H1 (cell line): ENCODE results near the gene HNRNPH2. TPM values are rescaled to one million over a fixed set of nuclear protein-coding genes. Genes with fewer than 3 reads are reported as not detected.

Experiments used
- CTCF ChIA-PET: fragments of 300-600 bp; sonication (Branson Sonifier 250); formaldehyde crosslinking; loops from one replicate; lab custom pipeline; 2021; ENCODE audit not compliant: partially characterized antibody; lab: Charles Lee
- POLR2A ChIA-PET: fragments of 300-600 bp; sonication (Branson Sonifier 250); formaldehyde crosslinking; loops from one replicate; lab custom pipeline; 2021; ENCODE audit warnings: inconsistent platforms; ENCODE audit not compliant: partially characterized antibody; lab: Charles Lee
- DNase-seq, 2 experiments: peaks; one replicate each; pipeline versions ENCODE4 v3.0.0 to v3.0.0-alpha.2; 2010 to 2022; ENCODE audit warnings: low spot score in 2 of 2, low read depth in 1 of 2, mixed read lengths in 1 of 2
- FAIRE-seq: peaks from 2 replicates; lab custom pipeline; 2011; peaks lifted over from hg19 to GRCh38; lab: Jason Lieb, UNC
- H2AFZ ChIP-seq: 2 replicates; pipeline ENCODE4 v1.8.1; 2012; ENCODE audit warnings: low read length, inconsistent platforms
- H2AK5ac ChIP-seq: 2 replicates; pipeline ENCODE4 v1.6.1; 2013; ENCODE audit warnings: low read depth, low read length
- H2BK120ac ChIP-seq: replicated peaks from 2 replicates; pipeline ENCODE3; 2013; ENCODE audit warnings: low read depth, low read length, inconsistent platforms
- H2BK12ac ChIP-seq: 2 replicates; pipeline ENCODE4 v1.6.1; 2013; ENCODE audit warnings: low read depth, low read length
- H2BK15ac ChIP-seq: 2 replicates; pipeline ENCODE4 v1.6.1; 2013; ENCODE audit warnings: low read length
- H2BK20ac ChIP-seq: 2 replicates; pipeline ENCODE4 v1.6.1; 2013; ENCODE audit warnings: low read length
- H2BK5ac ChIP-seq: 2 replicates; pipeline ENCODE4 v1.6.1; 2013; ENCODE audit warnings: low read depth, low read length
- H3K14ac ChIP-seq: 2 replicates; pipeline ENCODE4 v1.6.1; 2013; ENCODE audit warnings: inconsistent platforms; ENCODE audit not compliant: insufficient read length
- H3K18ac ChIP-seq: 2 replicates; pipeline ENCODE4 v1.6.1; 2013; ENCODE audit warnings: low read length; ENCODE audit errors: extremely low read depth
- H3K23ac ChIP-seq: 2 replicates; pipeline ENCODE4 v1.6.1; 2013; ENCODE audit warnings: inconsistent platforms; ENCODE audit not compliant: insufficient read length
- H3K23me2 ChIP-seq: 2 replicates; pipeline ENCODE4 v1.6.1; 2013; ENCODE audit warnings: low read depth, low read length
- H3K27ac ChIP-seq: 2 replicates; pipeline ENCODE4 v1.6.1; 2011; ENCODE audit warnings: low read depth, low read length, inconsistent platforms
- H3K27me3 ChIP-seq, 4 experiments: replicated peaks in 1 of 4; 1 replicate in 1 of 4; 2 replicates in 3 of 4; pipeline versions ENCODE4 v1.6.1 to v1.8.1; 2011 to 2013; ENCODE audit warnings: low read length in 3 of 4, mild to moderate bottlenecking in 3 of 4, inconsistent platforms in 2 of 4, mixed read lengths in 2 of 4, moderate library complexity in 1 of 4; ENCODE audit not compliant: control insufficient read depth in 3 of 4, insufficient read depth in 3 of 4; ENCODE audit errors: extremely low read depth in 1 of 4
- H3K36me3 ChIP-seq, 4 experiments: 2 replicates each; pipeline versions ENCODE4 v1.6.1 to v1.8.1; 2011 to 2013; ENCODE audit warnings: mild to moderate bottlenecking in 4 of 4, low read length in 3 of 4, moderate library complexity in 2 of 4, control low read depth in 1 of 4, inconsistent platforms in 1 of 4; ENCODE audit not compliant: insufficient read depth in 4 of 4, control insufficient read depth in 2 of 4
- H3K4ac ChIP-seq: replicated peaks from 2 replicates; pipeline ENCODE3; 2013; ENCODE audit warnings: low read length, low read depth, mixed read lengths, inconsistent platforms; ENCODE audit not compliant: insufficient read length
- H3K4me1 ChIP-seq, 4 experiments: replicated peaks in 1 of 4; 1 replicate in 1 of 4; 2 replicates in 3 of 4; pipeline versions ENCODE4 v1.6.1 to v1.8.1; 2011 to 2013; ENCODE audit warnings: low read length in 3 of 4, inconsistent platforms in 2 of 4, mixed read lengths in 1 of 4; ENCODE audit not compliant: insufficient read depth in 4 of 4, control insufficient read depth in 3 of 4
- H3K4me2 ChIP-seq, 2 experiments: 2 replicates each; pipeline versions ENCODE4 v1.6.1 to v1.8.1; 2011 to 2013; ENCODE audit warnings: low read depth in 2 of 2, low read length in 2 of 2, control low read depth in 1 of 2, inconsistent platforms in 1 of 2, mild to moderate bottlenecking in 1 of 2; ENCODE audit not compliant: insufficient read depth in 1 of 2
- H3K4me3 ChIP-seq, 4 experiments: fragments of 200-600, 300-600 bp in 1 of 4; sonication (generic), shearing (Covaris generic), sonication (Bioruptor Twin) in 1 of 4; 2 replicates each; pipeline versions ENCODE4 v1.5.1 to v1.8.1; 2011 to 2016; ENCODE audit warnings: low read length in 4 of 4, low read depth in 3 of 4, control low read depth in 2 of 4, inconsistent platforms in 2 of 4, mild to moderate bottlenecking in 2 of 4, mixed read lengths in 1 of 4, moderate library complexity in 1 of 4; ENCODE audit not compliant: insufficient read depth in 2 of 4; ENCODE audit errors: extremely low read depth in 1 of 4
- H3K56ac ChIP-seq: replicated peaks from 2 replicates; pipeline ENCODE3; 2013; ENCODE audit warnings: low read depth, mild to moderate bottlenecking, mixed read lengths, low read length, inconsistent platforms; ENCODE audit not compliant: insufficient read length
- H3K79me1 ChIP-seq: 2 replicates; pipeline ENCODE4 v1.6.1; 2013; ENCODE audit warnings: low read depth, low read length, control low read depth
- H3K79me2 ChIP-seq, 2 experiments: 2 replicates each; pipeline versions ENCODE4 v1.6.1 to v1.8.1; 2012 to 2013; ENCODE audit warnings: low read length in 2 of 2, mild to moderate bottlenecking in 2 of 2, inconsistent platforms in 1 of 2; ENCODE audit not compliant: insufficient read depth in 2 of 2, control insufficient read depth in 1 of 2
- H3K9ac ChIP-seq, 4 experiments: replicated peaks in 1 of 4; 1 replicate in 1 of 4; 2 replicates in 3 of 4; pipeline versions ENCODE4 v1.6.1 to v1.8.1; 2011 to 2013; ENCODE audit warnings: low read depth in 3 of 4, low read length in 3 of 4, control low read depth in 2 of 4, mild to moderate bottlenecking in 2 of 4, moderate library complexity in 2 of 4, inconsistent platforms in 1 of 4; ENCODE audit errors: extremely low read depth in 1 of 4
- H3K9me3 ChIP-seq, 2 experiments: 2 replicates each; pipeline versions ENCODE4 v1.6.1 to v1.8.1; 2012 to 2013; ENCODE audit warnings: mild to moderate bottlenecking in 2 of 2, moderate library complexity in 2 of 2, control low read depth in 1 of 2, inconsistent platforms in 1 of 2, low read depth in 1 of 2, low read length in 1 of 2, mixed read lengths in 1 of 2; ENCODE audit not compliant: insufficient read depth in 2 of 2
- H4K20me1 ChIP-seq, 2 experiments: replicated peaks in 1 of 2; 2 replicates each; pipeline versions ENCODE3 to v1.8.1; 2011 to 2013; ENCODE audit warnings: inconsistent platforms in 2 of 2, low read length in 2 of 2, mild to moderate bottlenecking in 1 of 2; ENCODE audit not compliant: insufficient read depth in 2 of 2, control insufficient read depth in 1 of 2
- H4K5ac ChIP-seq: 2 replicates; pipeline ENCODE4 v1.6.1; 2013; ENCODE audit warnings: low read length, low read depth, mixed read lengths, inconsistent platforms; ENCODE audit not compliant: insufficient read length
- H4K8ac ChIP-seq: 2 replicates; pipeline ENCODE4 v1.8.0; 2013; ENCODE audit warnings: mild to moderate bottlenecking, moderate library complexity, low read length, inconsistent platforms; ENCODE audit not compliant: insufficient read depth; ENCODE audit errors: extremely low read depth
- H4K91ac ChIP-seq: replicated peaks from 2 replicates; pipeline ENCODE3; 2013; ENCODE audit warnings: low read length, mixed read lengths, inconsistent platforms; ENCODE audit not compliant: insufficient read length
- EP300 ChIP-seq, 2 experiments: IDR thresholded peaks; 1 replicate in 1 of 2; 2 replicates in 1 of 2; pipeline ENCODE4 v1.6.1; 2011 to 2012; ENCODE audit warnings: low read depth in 2 of 2, low read length in 2 of 2, mild to moderate bottlenecking in 2 of 2, borderline replicate concordance in 1 of 2, inconsistent platforms in 1 of 2, moderate library complexity in 1 of 2
- HDAC2 ChIP-seq, 2 experiments: fragments of 300-600 bp in 1 of 2; sonication (generic) in 1 of 2; IDR thresholded peaks; 2 replicates each; pipeline ENCODE4 v1.6.1; 2011 to 2012; ENCODE audit warnings: low read depth in 2 of 2, low read length in 2 of 2, mild to moderate bottlenecking in 2 of 2, moderate library complexity in 2 of 2, borderline replicate concordance in 1 of 2, inconsistent platforms in 1 of 2
- RFX5 ChIP-seq: IDR thresholded peaks from 2 replicates; pipeline ENCODE4 v1.6.1; 2011; ENCODE audit warnings: low read depth, low read length, improper control_type of control experiment, borderline replicate concordance
- RNF2 ChIP-seq: fragments of 200-900, 300-1000 bp; sonication (generic); IDR thresholded peaks from 2 replicates; pipeline ENCODE4 v1.7.1; 2016; ENCODE audit warnings: borderline replicate concordance, low read depth, mild to moderate bottlenecking, antibody characterized with exemption, low read length; ENCODE audit not compliant: poor library complexity, severe bottlenecking; ENCODE audit errors: missing control alignments
- SP1 ChIP-seq: IDR thresholded peaks from 2 replicates; pipeline ENCODE4 v1.6.1; 2011; ENCODE audit warnings: low read depth, low read length
- TAF7 ChIP-seq: optimal IDR thresholded peaks from 2 replicates; pipeline ENCODE3; 2011; ENCODE audit warnings: low read depth, mild to moderate bottlenecking, inconsistent platforms, low read length, moderate library complexity, borderline replicate concordance
- YY1 ChIP-seq: IDR thresholded peaks from 2 replicates; pipeline ENCODE4 v1.6.1; 2011; ENCODE audit warnings: low read depth, mild to moderate bottlenecking, low read length
- WGBS, 2 experiments: shearing (Covaris generic) in 1 of 2; methylation state at CpG; one replicate each; pipeline versions ENCODE4 v1.1.6 to v1.1.7; 2013 to 2015; ENCODE audit warnings: low lambda C conversion rate in 2 of 2, mixed read lengths in 2 of 2, inconsistent platforms in 1 of 2, low coverage in 1 of 2, missing lambda C conversion rate in 1 of 2; ENCODE audit not compliant: insufficient replicate concordance in 2 of 2, insufficient coverage in 1 of 2, insufficient read length in 1 of 2; ENCODE audit errors: extremely low coverage in 1 of 2, missing lambda C conversion rate in 1 of 2; 5-methylcytosine and 5-hydroxymethylcytosine counted together
- polyA plus RNA-seq, 7 experiments: library from polyadenylated mRNA; depleted of rRNA in 3 of 7; stranded (reverse) in 5 of 7; unstranded in 2 of 7; fragments of >200 nt in 5 of 7; fragments of 200-250 nt in 2 of 7; gene quantifications; 1 replicate in 5 of 7; 2 replicates in 1 of 7; 4 replicates in 1 of 7; pipeline versions ENCODE4 v1.2.1 to v1.2.3, GENCODE V29; 2011 to 2013; ENCODE audit warnings: missing spikeins in 2 of 7, mixed read lengths in 2 of 7
- total RNA-seq: library from RNA; stranded (reverse); fragmentation: NEBNext Ultra II Directional; extraction: Animal tissue kit (Norgen Biotek cat#: 25700); gene quantifications from 2 replicates; pipeline ENCODE4 v1.2.1, GENCODE V29; 2021

Gene HNRNPH2
- total and polyA plus RNA-seq, 2 of the 8 experiments (the other 6 are each of a cell fraction or from before 2014, with no cell fraction given) = 27.7 to 66.7 TPM

GRCh38 chrX:101410461-101410860, 2.4 kb downstream of the HNRNPH2 start:
- H3K36me3 ChIP-seq = peaks cover 0 to 16% (median 8%) of the 10 kb centered on the region in 4 experiments; a peak in 5 of 8 replicates
- H3K9ac ChIP-seq = no peak overlapping the region
- no peak overlapping the region for H3K56ac ChIP-seq
- no peaks in the 10 kb centered on the region for H3K27me3 ChIP-seq
- no peak overlapping the region for H2BK120ac ChIP-seq
- H3K79me1 ChIP-seq = no peaks in the 10 kb centered on the region
- no peak overlapping the region for H2BK20ac ChIP-seq
- no peak overlapping the region for H4K8ac ChIP-seq
- no peak overlapping the region for H3K4ac ChIP-seq
- H3K9me3 ChIP-seq = no peaks in the 10 kb centered on the region
- no peak overlapping the region for H2AFZ ChIP-seq
- H3K23me2 ChIP-seq = peaks cover 4% of the 10 kb centered on the region; the same call in 1 of the 2 replicates
- no peak overlapping the region for H3K14ac ChIP-seq
- FAIRE-seq (no peak), DNase-seq (no peak)
- peaks cover 0 to 2% of the 10 kb centered on the region in 2 experiments for H4K20me1 ChIP-seq
- no peak overlapping the region for H3K4me2 ChIP-seq
- H3K18ac ChIP-seq = no peak overlapping the region
- ChIA-PET CTCF (no interaction called here), POLR2A (interaction anchor here (0.8 kb wide), 1 partner anchor 18 kb away, joined by 3 read pairs; no protein-coding TSS in a partner anchor)
- no peak overlapping the region for H3K23ac ChIP-seq
- H4K5ac ChIP-seq = no peak overlapping the region
- H2BK5ac ChIP-seq = no peak overlapping the region
- peak overlapping the region in 1 of 4 experiments; percentile 98; a peak in 1 of 8 replicates for H3K4me3 ChIP-seq
- WGBS, 2 experiments = 76% methylated on average over 7 of the region's 7 CpGs; no CpG with 5 or more reads in 1 of the 2 experiments
- TF ChIP-seq RNF2 (no peak), EP300 (IDR thresholded peaks at IDR 0.05; ENCODE audit: borderline replicate concordance in 1 of 2, low read depth in 2 of 2, low read length in 2 of 2) (no peak), SP1 (no peak), YY1 (no peak), TAF7 (no peak), RFX5 (no peak), HDAC2 (IDR thresholded peaks at IDR 0.05; ENCODE audit: borderline replicate concordance in 1 of 2, low read depth in 2 of 2, low read length in 2 of 2) (no peak)
- H3K27ac ChIP-seq = no peak overlapping the region
- H4K91ac ChIP-seq = no peak overlapping the region
- no peak overlapping the region for H2BK12ac ChIP-seq
- no peaks in the 10 kb centered on the region; a peak in 1 of 7 replicates for H3K4me1 ChIP-seq
- H3K79me2 ChIP-seq = peaks cover 5 to 60% of the 10 kb centered on the region in 2 experiments
- H2BK15ac ChIP-seq = no peak overlapping the region
- no peak overlapping the region for H2AK5ac ChIP-seq
